Measurements from ENCODE around the gene BSND.

DNA sequence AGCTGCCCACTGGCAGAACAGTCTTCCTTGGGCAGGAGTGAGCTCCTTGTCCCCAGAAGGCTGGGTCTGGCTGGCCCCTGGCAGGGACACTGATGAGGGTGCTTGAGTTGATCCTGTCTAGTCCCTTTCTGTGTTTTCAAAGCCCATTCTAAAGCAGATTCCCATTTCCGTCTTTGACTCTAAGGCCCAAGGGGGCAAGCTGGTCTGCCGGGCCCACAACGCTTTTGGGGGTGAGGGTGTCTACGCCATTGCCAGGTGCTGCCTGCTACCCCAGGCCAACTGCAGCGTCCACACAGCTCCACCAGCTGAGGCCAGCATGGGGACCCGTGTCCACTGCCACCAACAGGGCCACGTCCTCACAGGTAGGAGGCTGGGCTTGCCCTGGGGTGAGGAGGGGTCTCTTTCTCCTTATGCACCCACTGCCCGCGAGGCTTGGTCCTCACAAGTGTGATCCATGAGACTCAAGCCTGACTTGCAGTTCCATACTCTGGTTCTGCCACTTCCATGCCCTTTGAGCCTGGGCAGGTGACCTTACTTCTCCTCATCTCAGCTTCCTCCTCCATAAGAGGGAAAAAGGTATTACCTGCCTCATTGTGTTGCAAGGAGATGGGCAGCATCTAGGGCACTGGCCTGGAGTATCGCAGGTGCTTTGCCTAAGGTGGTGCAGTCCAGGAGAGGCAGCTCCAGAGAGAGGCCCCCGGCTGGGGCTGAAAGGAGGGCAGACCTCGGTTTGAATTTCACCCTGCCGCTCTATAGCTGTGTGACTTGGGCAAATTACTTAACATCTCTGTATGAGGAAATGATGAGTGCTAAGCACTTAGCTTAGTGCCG lies 60.8 kb downstream of the BSND start:
- TF ChIP-seq, protein P1, sequence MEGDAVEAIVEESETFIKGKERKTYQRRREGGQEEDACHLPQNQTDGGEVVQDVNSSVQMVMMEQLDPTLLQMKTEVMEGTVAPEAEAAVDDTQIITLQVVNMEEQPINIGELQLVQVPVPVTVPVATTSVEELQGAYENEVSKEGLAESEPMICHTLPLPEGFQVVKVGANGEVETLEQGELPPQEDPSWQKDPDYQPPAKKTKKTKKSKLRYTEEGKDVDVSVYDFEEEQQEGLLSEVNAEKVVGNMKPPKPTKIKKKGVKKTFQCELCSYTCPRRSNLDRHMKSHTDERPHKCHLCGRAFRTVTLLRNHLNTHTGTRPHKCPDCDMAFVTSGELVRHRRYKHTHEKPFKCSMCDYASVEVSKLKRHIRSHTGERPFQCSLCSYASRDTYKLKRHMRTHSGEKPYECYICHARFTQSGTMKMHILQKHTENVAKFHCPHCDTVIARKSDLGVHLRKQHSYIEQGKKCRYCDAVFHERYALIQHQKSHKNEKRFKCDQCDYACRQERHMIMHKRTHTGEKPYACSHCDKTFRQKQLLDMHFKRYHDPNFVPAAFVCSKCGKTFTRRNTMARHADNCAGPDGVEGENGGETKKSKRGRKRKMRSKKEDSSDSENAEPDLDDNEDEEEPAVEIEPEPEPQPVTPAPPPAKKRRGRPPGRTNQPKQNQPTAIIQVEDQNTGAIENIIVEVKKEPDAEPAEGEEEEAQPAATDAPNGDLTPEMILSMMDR (IDR thresholded peaks at IDR 0.05), result no peak
- TF ChIP-seq POLR2A (IDR thresholded peaks at IDR 0.05) (no peak), POLR2AphosphoS5 (IDR thresholded peaks at IDR 0.05) (no peak), EP300 (IDR thresholded peaks at IDR 0.05) (no peak)

Data from stomach (tissue), 4 donors.